Effector memory CD4-positive, alpha-beta T cell (primary cell): ENCODE data around the gene HNF1B.

ENCODE experiments used
- DNase-seq, 3 donors: peaks; one replicate each; pipeline ENCODE4 v3.0.0-alpha.2; 2020
- H3K27ac ChIP-seq: 2 replicates; pipeline ENCODE4 v1.7.0; 2013; ENCODE audit warnings: mild to moderate bottlenecking, low read length, moderate library complexity; ENCODE audit not compliant: insufficient read depth, poor library complexity, severe bottlenecking
- H3K27me3 ChIP-seq: replicated peaks from 2 replicates; pipeline ENCODE4 v1.7.0; 2013; ENCODE audit warnings: mild to moderate bottlenecking, low read length; ENCODE audit not compliant: insufficient read depth, control insufficient read depth, poor library complexity, severe bottlenecking
- H3K36me3 ChIP-seq: 2 replicates; pipeline ENCODE4 v1.7.0; 2013; ENCODE audit warnings: mild to moderate bottlenecking, low read length, moderate library complexity; ENCODE audit not compliant: control insufficient read depth, insufficient read depth
- H3K4me1 ChIP-seq: 2 replicates; pipeline ENCODE4 v1.7.0; 2013; ENCODE audit warnings: low read length, mild to moderate bottlenecking; ENCODE audit not compliant: control insufficient read depth, insufficient read depth, poor library complexity, severe bottlenecking
- H3K4me3 ChIP-seq: 2 replicates; pipeline ENCODE4 v1.7.0; 2013; ENCODE audit warnings: low read length, low read depth, mild to moderate bottlenecking; ENCODE audit not compliant: insufficient read depth, poor library complexity, severe bottlenecking
- H3K9me3 ChIP-seq: 2 replicates; pipeline ENCODE4 v1.7.0; 2013; ENCODE audit warnings: mild to moderate bottlenecking, low read length, moderate library complexity; ENCODE audit not compliant: control insufficient read depth

The HNF1B gene

DNA sequence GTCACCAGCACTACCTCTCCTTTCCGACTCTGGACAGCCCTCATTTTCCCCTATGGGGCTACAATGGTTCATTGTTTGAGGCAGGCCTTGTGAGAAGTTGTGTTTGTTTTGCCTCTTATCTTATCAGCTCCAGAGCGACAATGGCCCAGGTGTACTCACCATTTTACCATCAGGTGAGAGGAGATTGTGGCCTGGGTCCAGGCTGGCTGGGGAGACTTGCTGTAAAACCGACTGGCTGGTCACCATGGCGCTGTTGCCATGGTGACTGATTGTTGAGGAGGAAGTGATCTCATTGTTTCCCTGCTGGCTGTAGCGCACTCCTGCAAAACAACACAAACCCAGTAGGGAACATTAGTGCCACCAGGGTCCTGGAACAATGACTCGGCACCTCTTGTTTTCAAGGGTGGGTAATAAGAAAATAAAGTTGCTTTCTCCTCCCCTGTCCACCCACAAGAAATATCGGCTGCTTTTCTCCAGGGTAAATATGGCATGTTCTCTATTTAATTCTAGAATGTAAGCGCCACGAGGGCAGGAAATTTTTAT lies 34.4 kb downstream of the HNF1B start:
- no peaks in the 10 kb centered on the region for H3K9me3 ChIP-seq
- H3K4me3 ChIP-seq: no peak overlapping the region
- H3K27ac ChIP-seq: no peak overlapping the region
- no peak for DNase-seq
- peaks cover 3% of the 10 kb centered on the region for H3K27me3 ChIP-seq
- no peaks in the 10 kb centered on the region for H3K4me1 ChIP-seq
- no peaks in the 10 kb centered on the region for H3K36me3 ChIP-seq

DNA sequence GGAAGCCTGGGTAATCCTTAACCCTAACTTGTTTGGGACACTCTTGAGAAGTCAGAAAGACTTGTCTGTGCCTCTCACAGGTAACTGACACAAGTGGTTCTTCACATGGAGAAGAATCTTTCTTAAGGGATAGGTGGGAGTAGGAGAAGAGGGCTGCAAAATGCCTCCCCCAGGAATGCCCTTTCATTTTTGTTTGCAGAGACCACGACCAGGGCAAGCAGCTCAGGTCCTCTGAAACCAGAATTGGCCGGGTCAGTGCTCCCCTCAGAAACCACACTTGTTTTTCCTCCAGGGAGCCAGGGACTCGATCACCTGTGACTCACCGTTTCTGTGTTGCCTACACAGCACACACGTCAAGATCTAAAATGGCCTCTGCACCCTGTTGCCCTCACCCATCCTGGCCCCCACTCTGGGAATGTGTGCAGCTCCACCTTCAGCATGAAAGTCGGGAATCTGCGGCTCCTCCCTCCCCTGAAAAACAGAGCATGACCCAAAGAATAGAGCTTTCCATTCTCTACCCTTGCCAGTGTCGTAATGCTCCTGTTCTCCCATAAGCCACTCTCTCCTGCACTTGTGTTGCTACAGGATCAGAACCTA lies 36.1 kb downstream of the HNF1B start:
- Histone ChIP-seq H3K27me3 (peaks cover 3% of the 10 kb centered on the region), H3K9me3 (no peaks in the 10 kb centered on the region), H3K36me3 (no peaks in the 10 kb centered on the region), H3K4me1 (no peaks in the 10 kb centered on the region), H3K4me3 (no peak overlapping the region), H3K27ac (no peak overlapping the region)
- no peak for DNase-seq

DNA sequence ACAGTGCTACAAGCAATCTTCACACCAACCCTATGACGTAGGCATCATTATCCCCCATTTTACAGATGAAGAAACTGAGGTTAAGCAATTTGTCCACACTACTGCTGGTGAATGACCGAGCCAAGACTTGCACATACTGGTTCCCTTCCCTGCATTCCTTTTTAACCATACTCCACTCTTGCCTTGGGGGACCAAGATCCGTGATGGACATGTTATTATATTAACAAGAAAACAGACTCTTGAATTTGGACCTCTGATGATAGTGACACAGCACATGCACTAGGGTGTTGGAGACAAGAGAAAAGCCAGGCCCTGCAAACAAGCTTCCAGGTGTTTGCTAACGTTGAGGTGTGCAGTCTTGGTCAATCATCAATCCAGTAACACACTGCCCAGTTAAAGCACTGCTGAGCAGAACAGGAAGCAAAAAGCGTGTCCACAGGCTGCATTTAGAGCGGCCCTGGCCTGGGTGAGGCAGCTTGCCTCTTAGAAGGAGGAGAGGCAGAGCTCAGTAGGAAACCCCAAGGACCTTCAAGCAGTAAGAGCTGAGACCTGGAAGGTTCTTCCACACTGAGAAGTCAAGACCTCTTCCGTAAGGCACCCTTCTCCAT lies 36.7 kb downstream of the HNF1B start:
- Histone ChIP-seq H3K27me3 (peaks cover 3% of the 10 kb centered on the region), H3K9me3 (no peaks in the 10 kb centered on the region), H3K36me3 (no peaks in the 10 kb centered on the region), H3K4me1 (no peaks in the 10 kb centered on the region), H3K27ac (no peak overlapping the region), H3K4me3 (no peak overlapping the region)
- DNase-seq: no peak

DNA sequence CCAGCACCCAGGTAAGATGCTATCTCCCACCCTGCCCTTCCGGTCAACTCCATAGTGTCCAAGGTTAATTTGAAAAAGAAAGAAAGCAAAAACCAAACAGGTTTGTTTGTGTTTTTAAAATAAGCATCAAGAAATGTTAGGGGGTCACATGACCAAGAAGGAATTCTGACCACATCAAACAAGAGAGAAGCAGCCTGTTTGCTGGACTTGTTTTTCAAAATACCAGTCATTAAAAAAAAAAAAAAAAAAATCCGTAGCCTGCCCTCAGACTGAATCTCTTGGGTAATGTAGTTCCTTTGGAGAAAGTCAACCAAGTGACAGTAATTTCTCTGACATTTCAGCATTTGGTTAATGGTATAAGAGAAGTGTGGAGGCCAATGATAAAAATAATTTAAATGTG lies 38.4 kb downstream of the HNF1B start:
- Histone ChIP-seq H3K27me3 (no peaks in the 10 kb centered on the region), H3K4me1 (no peaks in the 10 kb centered on the region), H3K27ac (no peak overlapping the region), H3K9me3 (no peaks in the 10 kb centered on the region), H3K36me3 (no peaks in the 10 kb centered on the region), H3K4me3 (no peak overlapping the region)
- DNase-seq: no peak

DNA sequence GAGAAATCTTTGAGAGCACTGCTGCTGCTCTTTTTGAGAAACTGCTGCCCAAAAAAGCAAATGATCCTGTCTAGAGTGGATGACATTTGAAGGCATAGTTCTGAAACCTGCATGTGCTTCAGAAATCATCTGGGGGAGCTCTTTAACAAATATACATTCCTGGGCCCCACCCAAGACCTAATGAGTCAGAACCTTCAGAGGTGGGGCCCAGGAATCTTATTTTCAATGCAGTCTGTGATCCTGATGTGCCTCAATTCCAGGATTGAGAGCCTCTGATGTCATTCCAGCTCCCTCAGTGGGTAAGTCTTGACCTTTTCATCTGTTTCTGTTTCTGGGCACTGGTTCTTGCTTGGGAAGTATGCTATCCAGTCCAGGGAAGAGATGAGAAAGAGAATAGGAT lies 42.3 kb downstream of the HNF1B start:
- Histone ChIP-seq H3K27me3 (no peaks in the 10 kb centered on the region), H3K9me3 (no peaks in the 10 kb centered on the region)
- no peak for DNase-seq

DNA sequence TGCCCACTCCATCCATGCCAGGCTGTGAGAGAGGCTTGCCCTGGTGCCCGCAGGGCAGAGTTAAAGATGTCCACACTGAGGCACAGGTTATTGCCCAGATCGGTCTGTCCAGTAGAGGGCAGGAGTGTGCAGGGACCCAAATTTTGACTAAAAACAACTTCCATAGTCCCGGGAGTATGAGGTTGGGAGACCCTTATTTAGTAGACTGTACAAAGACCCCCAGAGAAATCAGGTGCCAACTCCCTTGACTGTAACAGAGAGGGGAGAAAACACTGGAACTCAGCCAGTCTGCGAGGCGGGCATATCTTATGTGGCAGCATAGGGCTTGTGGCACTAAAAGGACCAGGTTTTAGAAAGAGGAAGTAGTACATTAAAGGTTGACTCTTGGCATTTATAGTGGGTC lies 43.4 kb downstream of the HNF1B start:
- H3K4me1 ChIP-seq: no peaks in the 10 kb centered on the region
- H3K4me3 ChIP-seq: no peak overlapping the region
- no peaks in the 10 kb centered on the region for H3K9me3 ChIP-seq
- DNase-seq: peak in 2 of 3 donors; percentile 2 to 5
- H3K27ac ChIP-seq: no peak overlapping the region
- no peaks in the 10 kb centered on the region for H3K36me3 ChIP-seq
- no peaks in the 10 kb centered on the region for H3K27me3 ChIP-seq

More for the DNA sequence above, 42.3 kb downstream of the HNF1B start:
- Histone ChIP-seq H3K36me3 (no peaks in the 10 kb centered on the region), H3K4me3 (no peak overlapping the region), H3K27ac (no peak overlapping the region), H3K4me1 (no peaks in the 10 kb centered on the region)

DNA sequence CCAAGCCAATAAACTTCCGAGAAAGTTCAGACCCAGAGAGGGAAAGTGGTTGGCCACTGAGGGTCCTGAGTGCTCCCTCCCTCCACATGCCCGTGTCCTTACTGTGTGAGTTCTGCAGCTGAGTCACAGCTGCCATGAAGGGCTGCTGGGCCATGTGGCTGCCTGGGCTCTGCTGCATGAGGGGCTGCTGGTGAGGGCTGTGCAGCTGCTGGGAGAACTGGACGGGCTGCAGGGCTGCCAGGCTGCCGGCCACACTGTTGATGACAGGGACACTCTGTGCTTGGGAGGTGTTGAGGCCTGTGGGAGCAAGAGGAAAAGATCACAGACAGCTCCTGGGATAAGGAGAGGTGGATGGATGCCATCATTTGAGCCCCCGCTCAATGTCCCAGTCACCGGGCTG lies 44.0 kb downstream of the HNF1B start:
- Histone ChIP-seq H3K36me3 (no peaks in the 10 kb centered on the region), H3K4me1 (no peaks in the 10 kb centered on the region), H3K27ac (no peak overlapping the region), H3K27me3 (no peaks in the 10 kb centered on the region), H3K4me3 (no peak overlapping the region), H3K9me3 (no peaks in the 10 kb centered on the region)
- DNase-seq: no peak

DNA sequence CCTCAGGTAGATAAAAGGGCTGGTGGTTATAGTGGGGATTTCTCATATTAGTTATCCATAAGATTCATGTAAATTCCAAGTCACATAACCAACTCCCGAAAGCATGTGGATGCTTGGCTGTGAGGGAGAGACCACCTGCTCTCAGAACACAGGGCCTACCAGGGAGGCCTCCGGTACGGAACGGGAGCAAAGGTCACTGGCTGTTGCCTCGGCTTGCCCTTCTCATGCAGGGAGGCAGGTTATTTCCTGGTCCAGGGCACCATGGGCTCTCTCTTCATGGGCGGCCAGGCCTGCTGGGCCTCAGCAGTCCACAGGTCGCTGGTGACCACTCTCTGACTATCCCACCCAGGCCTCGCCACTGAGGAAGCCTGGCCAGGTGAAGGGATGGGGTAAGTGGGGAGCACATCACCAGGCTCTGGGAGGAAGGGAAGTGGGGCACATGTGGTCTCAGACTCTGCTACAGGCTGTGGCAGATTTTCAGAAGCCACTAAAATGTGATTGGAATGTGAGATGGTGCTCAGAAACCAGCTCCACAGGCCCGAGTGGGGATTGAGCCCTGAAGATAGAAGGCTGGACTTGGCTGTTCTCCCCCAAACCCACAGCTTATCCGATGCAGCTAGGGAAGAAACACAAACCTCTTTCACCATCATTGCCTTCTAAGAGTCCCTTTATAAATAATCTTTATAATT lies 45.4 kb downstream of the HNF1B start:
- Histone ChIP-seq H3K36me3 (no peaks in the 10 kb centered on the region), H3K9me3 (no peaks in the 10 kb centered on the region), H3K4me3 (no peak overlapping the region), H3K27me3 (no peaks in the 10 kb centered on the region), H3K27ac (no peak overlapping the region), H3K4me1 (no peaks in the 10 kb centered on the region)
- DNase-seq: no peak

DNA sequence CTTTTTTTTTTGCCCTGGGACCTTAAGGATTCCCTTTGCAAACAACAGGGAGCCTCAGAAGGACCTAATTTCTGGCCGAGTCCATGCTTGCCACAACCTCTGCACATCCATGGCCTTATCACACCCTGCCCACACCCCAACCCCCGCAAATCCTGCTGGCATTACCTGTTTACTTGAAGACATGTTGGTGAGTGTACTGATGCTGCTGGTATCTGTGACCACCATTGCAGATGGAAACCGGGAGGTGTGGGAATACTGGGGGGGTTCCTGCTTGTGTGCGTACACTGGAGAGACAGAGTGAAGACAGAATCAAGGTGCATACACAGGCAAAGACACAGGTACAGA lies 46.0 kb downstream of the HNF1B start:
- H3K4me3 ChIP-seq: no peak overlapping the region
- no peaks in the 10 kb centered on the region for H3K36me3 ChIP-seq
- no peaks in the 10 kb centered on the region for H3K9me3 ChIP-seq
- H3K4me1 ChIP-seq: no peaks in the 10 kb centered on the region
- no peak for DNase-seq
- H3K27me3 ChIP-seq: no peaks in the 10 kb centered on the region
- H3K27ac ChIP-seq: no peak overlapping the region
